NCI-H526 treated with DMSO at 0.1 percent for 48 hours (cell line): Measurements from ENCODE around the gene IGSF8.

Experiments
- DNase-seq: peaks from one replicate; lab custom pipeline; 2025; lab: John Stamatoyannopoulos, UW

Gene IGSF8

DNA sequence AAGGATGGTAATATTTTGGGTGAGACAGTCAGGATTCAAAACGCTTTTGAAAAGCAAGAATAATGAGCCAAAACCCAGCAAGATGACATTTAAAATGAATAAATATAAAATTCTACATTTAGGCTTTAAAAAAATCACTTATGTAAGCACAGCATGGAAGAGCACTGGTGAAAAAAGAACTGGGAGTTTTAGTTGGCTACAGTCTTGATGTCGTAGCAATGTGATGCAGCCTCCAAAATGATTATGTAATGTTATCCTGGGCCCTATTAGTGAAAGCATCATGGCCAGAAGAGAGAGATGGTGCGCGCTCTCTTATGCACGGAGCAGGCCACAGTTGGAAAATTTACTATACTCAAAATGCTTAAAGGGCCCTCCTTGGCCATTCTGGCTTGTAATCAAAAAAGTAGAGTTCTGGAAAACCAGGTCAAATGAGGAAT is 11.9 kb downstream of the IGSF8 start:
- no peak for DNase-seq

- DNase-seq: peak; percentile 82
These were observed 12.5 kb downstream of the IGSF8 start for GRCh38 chr1:160085686-160086455.

GRCh38 chr1:160084771-160085321 is 13.6 kb downstream of the IGSF8 start:
- no peak for DNase-seq

- DNase-seq: peak; percentile 91
These were observed 14.2 kb downstream of the IGSF8 start for GRCh38 chr1:160083968-160084770.

DNA sequence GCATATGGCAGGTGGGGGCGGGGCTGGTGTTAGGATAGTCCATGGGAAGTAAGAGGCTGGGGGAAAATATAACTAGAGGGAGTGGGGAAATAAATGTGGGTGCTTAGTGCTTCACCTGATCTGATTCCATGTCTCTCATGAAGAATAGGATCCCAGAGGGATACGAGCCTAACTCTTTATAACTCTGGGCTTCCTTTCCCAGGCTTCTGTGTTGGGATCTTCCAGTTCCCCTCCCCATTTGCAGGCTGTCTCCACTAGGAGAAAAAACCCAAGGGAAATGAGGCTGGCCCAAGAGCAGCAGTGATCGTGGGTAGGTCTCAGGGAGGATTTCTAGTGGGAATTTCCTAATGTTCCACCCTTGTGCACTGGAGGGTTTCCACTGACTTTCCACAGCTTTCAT is 15.5 kb downstream of the IGSF8 start:
- no peak for DNase-seq

- no peak for DNase-seq
These were observed 15.9 kb downstream of the IGSF8 start for GRCh38 chr1:160082487-160082886.

GRCh38 chr1:160081261-160081936 is 17.0 kb downstream of the IGSF8 start, which contains the start of gene KCNJ9:
TSS of gene KCNJ9 (plus strand) at chr1:160081538. CDS start at chr1:160084031, 2,493 bp downstream.
- no peak for DNase-seq

DNA sequence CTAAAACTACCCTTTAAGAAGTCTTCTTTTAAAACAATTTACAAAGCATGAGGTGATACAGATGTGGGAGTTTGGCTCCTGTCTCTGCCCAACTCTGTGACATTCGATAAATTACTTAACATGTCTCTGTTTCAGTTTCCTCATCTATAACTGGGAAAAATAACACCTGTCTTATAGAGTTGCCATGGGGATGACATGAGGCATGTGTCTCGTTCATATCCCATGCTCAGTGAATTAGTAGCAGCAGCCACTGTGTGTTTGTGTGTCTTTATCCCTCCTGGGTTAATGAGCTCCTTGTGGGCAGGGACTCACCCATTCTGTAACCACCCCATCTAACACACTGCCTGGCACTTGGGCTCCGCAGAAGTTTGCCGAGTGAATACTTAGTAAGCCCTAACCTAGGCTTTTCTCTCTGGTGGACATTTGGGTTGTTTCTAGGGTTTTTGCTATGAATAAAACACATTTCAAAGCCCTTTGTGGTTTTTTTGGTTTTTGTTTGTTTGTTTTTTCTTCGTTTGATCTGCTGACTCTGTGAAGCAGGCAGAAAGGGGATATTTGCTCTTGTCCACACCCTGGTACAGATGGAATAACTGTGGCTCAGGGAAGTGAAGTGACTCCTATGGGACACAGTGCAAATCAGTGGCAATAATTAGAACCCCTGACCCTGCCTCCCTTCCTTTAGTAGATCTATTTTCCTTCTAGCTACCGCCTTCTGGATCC is 17.9 kb downstream of the IGSF8 start:
- no peak for DNase-seq

DNA sequence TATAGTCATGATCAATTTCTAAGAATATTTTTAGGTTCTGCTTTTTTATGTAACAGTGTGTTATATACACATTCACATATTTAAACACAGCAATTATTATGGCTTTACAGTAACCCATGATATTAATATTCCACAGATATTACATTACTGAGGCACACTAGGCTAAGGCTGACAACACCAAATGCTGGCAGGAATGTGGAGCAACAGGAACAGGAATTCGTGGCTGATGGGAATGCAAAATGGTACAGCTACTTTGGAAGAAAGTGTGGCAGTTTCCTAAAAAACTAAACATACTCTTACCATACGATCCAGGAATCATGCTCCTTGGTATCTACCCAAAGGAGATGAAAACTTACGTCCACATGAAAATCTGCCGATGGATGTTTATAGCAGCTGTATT is 19.0 kb downstream of the IGSF8 start:
- DNase-seq: no peak

DNA sequence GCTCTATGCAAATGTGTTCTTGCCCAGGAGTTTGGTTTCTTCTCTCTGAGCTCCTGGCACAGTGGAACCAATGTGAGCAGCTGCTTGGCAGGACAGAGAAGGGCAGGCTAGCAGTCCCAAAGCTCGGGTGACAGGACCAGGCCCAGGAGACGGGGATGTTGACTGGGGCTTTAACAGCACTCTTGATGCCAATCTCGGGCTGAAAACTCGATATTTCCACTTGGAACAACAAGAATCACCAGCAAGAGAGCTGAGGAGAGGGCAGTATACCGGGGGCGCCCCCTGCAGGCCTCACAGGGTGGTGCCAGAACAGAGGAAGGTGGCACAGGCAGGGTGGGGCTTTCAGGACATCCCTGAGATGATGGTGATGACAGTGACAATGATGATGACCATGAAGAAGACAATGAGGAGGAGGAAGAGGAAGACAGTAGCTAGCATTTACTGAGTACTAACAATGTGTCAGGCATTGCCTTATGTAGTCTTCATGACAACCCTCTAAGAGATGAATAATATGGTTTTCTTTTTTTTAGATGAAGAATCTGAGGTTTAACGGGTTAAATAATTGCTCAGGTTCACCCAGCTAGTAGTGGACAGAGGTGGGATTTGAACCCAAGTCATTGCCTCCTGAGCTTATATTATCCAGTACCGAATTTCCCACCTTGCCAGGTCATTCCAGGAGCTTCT is 19.8 kb downstream of the IGSF8 start:
- peak; percentile 16 for DNase-seq

- no peak for DNase-seq
These were observed 20.9 kb downstream of the IGSF8 start for GRCh38 chr1:160077486-160077885.

GRCh38 chr1:160076295-160076694 is 22.1 kb downstream of the IGSF8 start:
- DNase-seq: no peak

GRCh38 chr1:160075836-160076235 is 22.6 kb downstream of the IGSF8 start:
- DNase-seq: no peak

DNA sequence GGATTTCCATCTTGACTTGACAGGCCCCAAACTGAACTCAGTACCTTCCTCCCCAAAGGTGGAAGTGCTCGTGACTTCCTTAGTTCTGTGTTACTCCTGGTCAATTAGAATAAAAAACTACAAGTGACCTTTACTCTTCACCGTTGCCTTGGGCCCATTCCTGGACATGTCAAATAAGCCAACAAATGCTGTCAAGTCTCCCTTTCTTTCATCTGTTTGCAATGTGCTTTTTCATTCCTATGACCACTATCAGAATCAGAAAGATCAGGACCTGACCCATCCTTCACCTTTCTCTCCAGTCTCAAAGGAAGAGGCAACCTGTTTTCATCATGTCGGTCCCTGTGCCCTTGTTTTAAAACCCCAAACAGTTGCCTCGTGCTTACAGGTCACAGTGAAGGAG is 23.6 kb downstream of the IGSF8 start:
- DNase-seq: no peak

- no peak for DNase-seq
These were observed 27.1 kb downstream of the IGSF8 start for GRCh38 chr1:160071289-160071688.

DNA sequence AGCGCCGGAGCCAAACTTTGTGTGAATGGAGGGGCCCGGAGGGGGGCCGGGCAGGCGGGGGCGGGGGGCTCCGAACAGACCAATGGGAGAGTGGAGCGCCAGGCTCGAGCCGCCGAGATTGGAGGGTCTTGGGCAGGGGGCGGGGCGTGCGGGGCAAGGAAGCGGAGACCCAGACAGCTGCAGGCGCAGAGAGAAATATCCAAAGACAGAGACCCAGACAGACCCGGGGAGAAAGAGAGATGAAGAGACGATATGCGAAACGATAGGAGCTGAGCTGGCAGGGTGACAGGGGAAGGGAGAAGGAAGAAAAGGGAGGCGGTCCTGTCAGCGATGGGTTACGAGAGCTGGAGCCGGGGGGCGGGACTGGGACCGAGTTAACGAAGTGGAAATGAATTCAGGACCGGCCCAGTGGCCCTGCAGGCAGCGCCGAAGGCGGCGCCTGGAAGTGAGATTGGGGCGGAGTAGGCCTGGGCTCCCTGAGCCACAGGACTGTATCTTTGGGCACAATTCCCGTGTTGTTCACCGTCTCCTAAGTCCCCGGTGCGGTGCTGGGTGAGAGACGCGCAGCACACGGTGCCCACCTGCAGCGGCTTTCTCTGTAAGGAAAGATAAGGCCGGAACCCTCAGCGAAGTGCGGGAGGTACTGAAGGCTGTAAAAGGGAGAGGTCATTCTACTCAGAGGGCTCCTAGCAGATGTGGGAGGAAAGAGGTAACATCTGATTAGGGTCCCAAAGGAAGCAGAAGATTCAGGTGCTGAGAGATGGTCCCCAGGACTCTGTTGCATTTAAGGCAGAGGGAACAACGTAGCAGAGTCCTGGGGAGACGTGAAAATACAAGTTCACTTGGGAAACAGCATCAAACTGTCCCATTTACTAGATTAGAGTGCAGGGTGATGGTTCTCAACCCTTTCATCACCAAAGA is 27.9 kb downstream of the IGSF8 start:
- DNase-seq: peak; percentile 86

DNA sequence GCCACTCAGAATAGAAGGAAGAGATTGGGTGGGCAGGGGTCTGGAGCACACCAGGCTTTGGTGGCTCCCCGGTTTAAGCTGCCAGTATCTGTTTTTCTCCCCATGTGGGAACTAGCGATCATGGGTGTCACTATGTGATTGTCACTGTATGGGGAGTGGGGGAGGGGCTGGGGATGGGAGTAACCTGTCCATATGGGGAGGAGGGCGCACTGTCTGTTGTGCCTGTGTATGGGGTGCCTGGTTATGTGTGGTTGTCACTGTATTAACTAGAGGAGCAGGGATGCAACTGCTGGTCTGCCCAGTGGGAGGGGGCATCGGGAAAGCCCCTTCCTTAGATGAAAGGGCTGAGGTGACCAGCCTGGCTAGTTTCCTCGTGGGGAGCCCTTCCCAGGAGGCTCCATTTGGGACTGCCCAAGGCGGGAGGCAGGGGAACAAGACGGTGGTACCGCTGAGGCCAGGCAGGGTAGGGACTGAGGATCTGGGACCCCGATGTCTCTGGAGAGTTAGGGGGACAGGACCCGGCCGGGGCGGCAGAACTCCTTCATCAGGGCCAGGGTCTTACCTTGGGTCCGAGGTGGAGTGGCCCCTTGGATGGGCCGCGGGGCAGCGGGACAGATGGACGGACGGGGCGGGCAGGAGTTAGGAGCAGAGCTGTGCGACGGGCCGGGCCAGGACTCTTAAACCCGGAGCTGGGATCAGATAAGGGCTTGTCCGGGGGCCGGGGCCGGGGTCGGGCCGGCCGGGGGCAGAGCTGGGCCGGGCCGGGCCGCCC is 28.8 kb downstream of the IGSF8 start, which contains the start of gene KCNJ10:
Gene KCNJ10 (minus strand): TSS at position 701 of the 772 bp plus-strand sequence. CDS start 27,628 bp downstream, outside the sequence.
- DNase-seq: no peak

DNA sequence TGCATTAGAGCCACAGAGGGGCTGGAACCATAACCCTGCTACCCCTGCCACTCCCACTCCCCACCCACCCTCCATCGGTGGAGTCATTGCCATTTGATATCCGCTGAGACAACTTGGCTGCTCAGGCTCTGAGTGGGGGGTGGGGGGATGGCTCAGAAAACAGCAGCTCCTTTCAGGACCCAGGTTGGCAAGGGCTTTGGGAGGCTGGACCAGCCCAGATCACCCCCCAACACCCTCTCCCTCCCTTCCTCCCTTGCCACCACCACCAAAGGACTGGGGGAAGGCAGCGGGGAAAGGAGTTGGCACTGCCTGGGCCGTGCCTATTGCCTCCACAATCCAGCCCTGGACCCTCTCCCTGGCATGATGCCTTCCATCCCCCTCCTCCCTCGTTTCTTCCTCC is 30.2 kb downstream of the IGSF8 start:
- no peak for DNase-seq
